T47D (cell line): ENCODE data around the gene KLHDC8A.
"Not testable (repeated sequence)": the region's sequence is repeated elsewhere in the genome, so short reads cannot be mapped to it uniquely, and the experiment has no call there.

Experiments
- DNase-seq, 2 experiments: peaks; one replicate each; pipeline versions ENCODE4 v3.0.0 to v3.0.0-alpha.2; 2011 to 2012; ENCODE audit warnings: low read depth in 1 of 2, low spot score in 1 of 2
- JUND ChIP-seq: IDR thresholded peaks from 2 replicates; pipeline ENCODE4 v1.6.1; 2012; ENCODE audit warnings: low read depth
- in situ Hi-C: cut with HindIII; loops from 2 replicates; pipeline ENCODE4 v1.10.0; 2016; ENCODE audit warnings: low sequenced_read_pairs, low pct_unique_long_range_greater_than_20kb

Gene KLHDC8A

DNA sequence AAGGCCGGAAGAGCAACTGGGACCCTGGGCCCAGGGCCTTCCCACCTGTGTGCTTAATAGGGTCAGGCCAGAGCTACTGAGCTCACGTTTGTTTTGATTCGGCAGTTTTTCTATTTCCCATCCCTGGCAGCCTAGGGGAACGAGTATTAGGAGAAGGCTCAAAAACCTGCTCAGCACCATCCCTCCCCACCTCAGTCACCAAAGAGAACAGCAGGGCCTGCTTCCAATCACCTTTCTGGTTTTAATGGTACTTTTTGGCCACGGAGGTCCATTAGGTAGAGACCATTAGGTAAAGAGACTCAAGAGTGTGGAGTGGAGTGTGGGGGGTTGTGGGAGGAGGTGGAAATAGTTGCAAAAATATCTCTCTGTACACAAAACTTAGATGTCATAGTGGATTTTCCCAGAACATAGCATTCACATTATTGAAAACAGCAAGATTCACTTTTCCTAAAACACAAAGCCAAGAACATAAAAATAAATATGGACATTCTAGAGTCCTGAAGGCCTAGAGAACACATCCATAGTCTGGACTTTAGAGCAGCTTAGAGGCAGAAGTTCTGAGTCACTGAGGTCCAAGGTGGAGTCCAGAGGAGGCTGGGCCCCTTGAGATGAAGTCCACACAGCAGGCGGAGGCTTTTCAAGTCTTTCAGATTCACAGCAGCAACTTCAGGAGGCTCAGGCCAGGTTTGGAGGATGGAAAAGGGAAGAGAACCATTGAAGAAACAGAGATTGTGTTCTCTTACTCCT, 54.7 kb downstream of the KLHDC8A start:
- no peak for TF ChIP-seq JUND
- in situ Hi-C loops: no loop called here
- no peak for DNase-seq

GRCh38 chr1:205301205-205301821, 55.4 kb downstream of the KLHDC8A start:
- no peak for TF ChIP-seq JUND
- in situ Hi-C loops: no loop called here
- DNase-seq: peak in 1 of 2 experiments; percentile 85

GRCh38 chr1:205300149-205300548, 56.6 kb downstream of the KLHDC8A start:
- no peak for TF ChIP-seq JUND
- DNase-seq: no peak
- in situ Hi-C loops: no loop called here

DNA sequence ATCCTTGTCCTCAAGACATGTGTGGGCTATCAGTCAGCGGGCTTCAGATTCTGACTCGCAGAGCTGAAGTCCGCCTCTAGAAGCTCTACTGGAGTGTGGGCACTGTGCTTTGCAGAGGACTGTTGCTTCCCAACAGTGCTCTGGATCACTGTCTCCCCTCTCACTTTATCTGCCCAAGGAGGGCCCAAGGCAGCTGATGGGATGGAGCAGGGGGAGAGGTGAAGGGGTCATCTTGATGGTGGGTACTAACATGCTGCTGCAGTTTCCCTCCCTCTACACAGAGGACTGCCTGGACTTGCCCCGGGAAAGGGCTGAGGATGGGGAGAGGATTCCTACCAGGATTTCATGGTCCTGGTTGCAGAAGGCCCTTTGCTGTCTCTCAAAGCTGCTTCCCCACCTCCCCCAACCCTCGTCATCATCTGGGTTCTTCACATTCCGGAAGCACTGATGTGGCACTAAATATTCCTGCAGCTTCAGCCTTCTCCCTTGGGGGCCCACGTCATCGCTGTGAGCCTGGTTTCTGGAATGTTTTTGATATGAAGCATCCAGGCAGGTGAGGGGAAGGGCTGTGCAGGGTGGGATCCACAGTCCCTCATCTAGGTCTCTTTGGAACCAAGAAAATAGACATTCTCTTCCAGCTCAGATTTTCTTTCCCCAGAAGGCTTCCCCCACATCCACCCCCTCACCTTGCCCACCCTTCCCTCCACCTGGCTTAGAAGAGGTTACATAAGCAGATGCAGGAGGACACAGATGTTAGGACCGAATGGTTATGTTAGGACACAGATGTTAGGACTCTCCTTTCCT, 58.3 kb downstream of the KLHDC8A start:
- in situ Hi-C loops: no loop called here
- no peak for TF ChIP-seq JUND
- no peak for DNase-seq

- in situ Hi-C loops, DNase-seq: not testable (repeated sequence)
Observed at GRCh38 chr1:205297546-205298177, 59.1 kb downstream of the KLHDC8A start.

DNA sequence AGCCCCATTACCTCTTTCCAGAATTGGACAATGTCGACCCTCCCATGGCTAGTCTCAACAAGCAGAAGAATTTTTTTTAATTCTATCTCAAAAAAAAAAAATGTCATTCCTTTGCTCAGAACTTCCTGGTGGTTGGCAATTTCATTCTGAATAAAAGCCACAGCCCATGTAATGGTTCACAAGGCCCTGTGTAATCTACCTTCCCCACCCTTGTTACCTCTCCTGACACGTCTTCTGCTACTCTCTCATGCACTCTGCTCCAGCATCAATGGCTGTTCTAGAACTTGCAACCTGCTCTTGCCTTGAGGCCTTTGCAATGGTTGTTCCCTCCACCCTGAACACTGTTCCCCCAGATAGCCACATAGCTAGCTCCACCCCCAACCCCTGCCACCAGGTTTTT, 60.6 kb downstream of the KLHDC8A start:
- in situ Hi-C loops: no loop called here
- no peak for TF ChIP-seq JUND
- no peak for DNase-seq

- DNase-seq: no peak
- in situ Hi-C loops: no loop called here
- TF ChIP-seq JUND: no peak
Observed at GRCh38 chr1:205294934-205295333, 61.8 kb downstream of the KLHDC8A start.

- no peak for TF ChIP-seq JUND
- in situ Hi-C loops: no loop called here
- DNase-seq: no peak
Observed at GRCh38 chr1:205294175-205294917, 62.4 kb downstream of the KLHDC8A start.

DNA sequence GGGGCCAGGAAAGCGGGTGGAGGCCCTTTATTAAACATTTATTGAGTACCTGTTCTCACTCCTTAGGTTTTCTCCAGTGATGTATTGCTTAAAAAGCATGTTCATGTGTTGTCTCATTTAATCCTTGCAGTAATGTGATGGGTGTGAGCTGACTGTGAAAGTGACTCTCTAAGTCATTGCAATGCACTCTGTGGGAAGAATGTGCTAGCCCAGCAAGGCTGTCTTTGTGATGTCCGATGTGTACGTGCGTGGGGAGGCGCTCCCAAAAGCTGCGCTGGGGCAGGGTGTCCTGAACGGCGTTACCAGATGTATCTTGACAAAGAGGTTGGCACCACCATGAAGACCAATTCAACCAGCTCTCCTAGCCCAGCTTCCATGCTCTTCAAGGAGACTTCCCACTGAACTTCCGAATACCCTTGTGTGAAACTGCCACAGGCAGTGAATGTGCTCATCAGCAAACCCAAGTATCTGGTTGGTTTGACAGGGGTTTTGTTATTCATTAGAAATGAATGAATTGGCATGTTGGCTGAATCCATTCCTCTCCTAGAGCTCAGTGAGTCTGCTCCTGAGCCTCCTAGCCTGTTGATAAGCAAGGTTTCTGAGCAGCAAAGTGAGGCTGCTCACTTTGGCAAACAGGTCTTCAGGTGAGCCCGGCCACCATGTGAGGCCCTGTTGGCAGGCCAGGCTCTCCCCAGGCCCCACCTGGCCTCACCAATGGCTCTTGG, 63.2 kb downstream of the KLHDC8A start:
- in situ Hi-C loops: no loop called here
- TF ChIP-seq JUND: no peak
- DNase-seq: no peak

DNA sequence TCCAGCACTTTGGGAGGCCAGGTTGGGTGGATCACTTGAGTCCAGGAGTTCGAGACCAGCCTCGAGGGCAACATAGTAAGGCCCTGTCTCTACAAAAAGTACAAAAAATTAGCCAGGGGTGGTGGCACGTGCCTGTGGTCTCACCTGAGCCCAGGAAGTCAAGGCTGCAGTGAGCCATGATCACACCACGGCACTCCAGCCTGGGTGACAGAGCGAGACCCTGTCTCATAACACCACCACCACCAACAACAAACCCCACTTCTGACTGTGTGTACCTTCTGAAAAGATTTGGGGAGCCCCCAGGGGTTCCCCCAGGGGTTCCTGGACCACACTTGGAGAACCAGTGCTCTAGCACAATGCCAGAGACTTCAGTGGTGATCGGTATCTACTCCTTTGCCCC, 65.1 kb downstream of the KLHDC8A start:
- TF ChIP-seq JUND: no peak
- DNase-seq: no peak
- in situ Hi-C loops: no loop called here

- in situ Hi-C loops: no loop called here
- DNase-seq: peak in 1 of 2 experiments; percentile 44
- no peak for TF ChIP-seq JUND
Observed at GRCh38 chr1:205287767-205288559, 68.8 kb downstream of the KLHDC8A start.
